HG02943 (cell line): ENCODE measurements around the gene KCNC3.

Experiments
- ATAC-seq: cut with Tn5 transposase; IDR thresholded peaks from one replicate; pipeline ENCODE4 v1.9.1; 2021; ENCODE audit warnings: mild to moderate bottlenecking, low read depth, moderate library complexity; ENCODE audit not compliant: unreplicated experiment

KCNC3 gene

GRCh38 chr19:50280983-50281382 lies 48.2 kb downstream of the KCNC3 start:
- no peak for ATAC-seq

DNA sequence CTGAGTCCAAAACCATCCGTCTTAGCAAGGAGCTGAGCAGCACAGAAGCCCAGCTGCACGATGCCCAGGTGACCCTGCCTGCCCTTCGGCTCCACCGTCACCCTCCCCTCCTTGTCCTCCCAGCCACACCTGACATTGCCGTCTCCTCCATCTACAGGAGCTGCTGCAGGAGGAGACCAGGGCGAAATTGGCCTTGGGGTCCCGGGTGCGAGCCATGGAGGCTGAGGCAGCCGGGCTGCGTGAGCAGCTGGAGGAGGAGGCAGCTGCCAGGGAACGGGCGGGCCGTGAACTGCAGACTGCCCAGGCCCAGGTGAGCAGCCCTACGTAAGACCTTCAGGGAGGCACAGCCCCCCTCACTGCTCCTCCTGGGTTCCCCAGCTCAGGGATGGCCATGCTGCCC lies 49.1 kb downstream of the KCNC3 start:
- ATAC-seq, result no peak

DNA sequence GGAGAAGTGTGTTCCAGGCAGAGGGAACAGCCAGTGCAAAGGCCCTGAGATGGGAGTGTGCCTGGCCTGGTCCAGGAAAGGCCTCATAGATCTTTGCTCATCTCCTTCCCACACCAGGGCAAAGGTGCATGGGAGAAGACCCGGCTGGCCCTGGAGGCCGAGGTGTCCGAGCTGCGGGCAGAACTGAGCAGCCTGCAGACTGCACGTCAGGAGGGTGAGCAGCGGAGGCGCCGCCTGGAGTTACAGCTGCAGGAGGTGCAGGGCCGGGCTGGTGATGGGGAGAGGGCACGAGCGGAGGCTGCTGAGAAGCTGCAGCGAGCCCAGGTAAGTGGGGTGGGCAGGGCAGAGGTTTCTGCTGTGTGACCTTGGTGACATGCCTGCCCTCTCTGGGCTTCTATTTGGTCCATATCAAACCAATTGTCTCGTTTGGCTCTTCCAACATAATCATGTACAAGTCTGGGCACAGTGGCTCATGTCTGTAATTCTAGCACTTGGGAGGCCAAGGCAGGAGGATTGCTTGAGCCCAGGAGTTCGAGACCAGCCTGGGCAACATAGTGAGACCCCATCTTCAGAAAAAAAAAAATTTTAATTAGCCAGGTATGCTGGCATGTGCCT lies 51.1 kb downstream of the KCNC3 start:
- no peak for ATAC-seq

DNA sequence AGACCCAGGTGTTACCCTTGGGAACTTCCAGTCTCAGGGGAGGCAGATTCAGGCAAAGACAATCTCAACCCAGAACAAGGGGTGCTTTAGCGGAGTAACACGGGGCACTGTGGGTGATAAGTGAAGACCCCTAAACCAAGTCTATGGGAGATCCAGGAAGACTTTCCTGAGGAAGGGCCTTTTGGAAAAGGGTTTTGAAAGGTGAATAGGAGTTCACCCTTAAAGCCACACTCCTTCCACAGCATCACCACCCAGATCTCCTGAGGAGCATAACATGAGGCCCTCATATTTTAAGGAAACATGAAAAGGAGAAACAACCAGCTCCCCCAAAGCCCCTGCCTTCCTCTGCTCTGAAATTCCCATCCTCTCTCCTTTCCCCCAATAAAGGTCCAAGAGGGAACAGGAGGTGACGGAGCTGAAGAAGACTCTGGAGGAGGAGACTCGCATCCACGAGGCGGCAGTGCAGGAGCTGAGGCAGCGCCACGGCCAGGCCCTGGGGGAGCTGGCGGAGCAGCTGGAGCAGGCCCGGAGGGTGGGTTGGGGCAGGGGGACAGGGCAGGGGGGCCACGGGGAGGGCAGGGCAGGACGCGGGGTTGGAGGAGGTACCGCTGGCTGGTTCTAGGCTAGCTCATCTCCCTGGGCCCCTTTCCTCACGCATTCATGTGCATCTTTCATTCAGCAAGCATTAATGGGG lies 52.7 kb downstream of the KCNC3 start:
- ATAC-seq, result no peak

- no peak for ATAC-seq
Measured at GRCh38 chr19:50275577-50276368, 53.4 kb downstream of the KCNC3 start.

- ATAC-seq, result no peak
Measured at GRCh38 chr19:50273821-50274220, 55.4 kb downstream of the KCNC3 start.

DNA sequence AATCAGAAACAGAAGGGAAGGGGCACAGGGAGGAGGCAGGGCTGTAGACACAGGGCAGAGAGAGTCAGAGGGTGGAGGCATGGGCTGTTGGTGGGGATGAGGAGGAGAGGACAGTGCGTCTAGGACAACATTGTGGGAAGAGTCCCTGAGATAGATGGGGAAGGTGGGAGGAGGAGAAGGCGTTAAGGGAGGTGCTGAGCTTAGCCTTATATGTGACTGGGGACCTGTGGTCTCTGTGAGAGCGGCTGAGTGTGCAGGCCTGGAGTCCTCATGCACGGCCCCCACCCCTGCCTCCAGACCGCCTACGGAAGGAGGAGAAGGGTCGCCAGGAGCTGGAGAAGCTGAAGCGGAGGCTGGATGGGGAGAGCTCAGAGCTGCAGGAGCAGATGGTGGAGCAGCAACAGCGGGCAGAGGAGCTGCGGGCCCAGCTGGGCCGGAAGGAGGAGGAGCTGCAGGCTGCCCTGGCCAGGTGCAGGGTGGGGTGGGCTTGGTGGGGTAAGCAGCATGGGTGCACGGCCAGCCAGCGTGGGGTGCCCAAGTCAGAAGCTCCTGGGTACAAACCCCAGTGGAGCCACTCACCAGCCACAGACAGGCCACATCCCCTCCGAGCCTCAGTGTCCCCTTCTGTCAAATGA lies 56.8 kb downstream of the KCNC3 start:
- ATAC-seq, result no peak

GRCh38 chr19:50269653-50270052 lies 59.5 kb downstream of the KCNC3 start:
- ATAC-seq, result no peak

DNA sequence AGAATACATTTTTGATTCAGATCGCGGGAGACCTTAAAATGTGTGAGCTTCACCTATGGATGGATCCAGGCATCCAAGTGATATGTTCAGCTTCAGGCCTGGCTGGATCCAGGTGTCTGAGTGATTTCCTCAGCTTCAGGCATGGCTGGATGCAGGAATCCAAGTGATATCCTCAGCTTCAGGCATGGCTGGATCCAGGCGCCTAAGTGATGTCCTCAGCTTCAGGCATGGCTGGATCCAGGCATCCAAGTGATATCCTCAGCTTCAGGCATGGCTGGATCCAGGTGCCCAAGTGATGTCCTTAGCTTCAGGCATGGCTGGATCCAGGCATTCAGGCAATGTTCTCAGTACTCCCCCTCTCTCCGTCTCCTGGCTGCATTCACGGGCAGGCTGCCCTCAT lies 60.7 kb downstream of the KCNC3 start:
- no peak for ATAC-seq

GRCh38 chr19:50268041-50268440 lies 61.1 kb downstream of the KCNC3 start:
- no peak for ATAC-seq

DNA sequence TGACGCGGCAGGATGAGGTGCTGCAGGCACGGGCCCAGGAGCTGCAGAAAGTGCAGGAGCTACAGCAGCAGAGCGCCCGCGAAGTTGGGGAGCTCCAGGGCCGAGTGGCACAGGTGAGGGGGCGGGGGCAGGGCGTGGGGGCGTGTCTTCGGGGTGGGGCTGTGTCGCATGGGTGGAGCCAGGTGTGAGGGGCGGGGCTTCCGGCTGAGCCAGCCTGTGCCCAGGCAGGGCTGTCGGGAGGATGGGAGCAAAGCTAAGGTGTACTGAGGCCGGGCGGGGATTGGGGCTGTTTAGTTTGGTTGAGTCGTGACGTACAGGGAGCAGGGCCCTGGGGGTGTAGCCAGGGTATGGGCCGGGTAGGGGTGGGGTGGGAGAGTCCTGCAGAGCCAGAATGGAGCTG lies 62.3 kb downstream of the KCNC3 start:
- no peak for ATAC-seq

DNA sequence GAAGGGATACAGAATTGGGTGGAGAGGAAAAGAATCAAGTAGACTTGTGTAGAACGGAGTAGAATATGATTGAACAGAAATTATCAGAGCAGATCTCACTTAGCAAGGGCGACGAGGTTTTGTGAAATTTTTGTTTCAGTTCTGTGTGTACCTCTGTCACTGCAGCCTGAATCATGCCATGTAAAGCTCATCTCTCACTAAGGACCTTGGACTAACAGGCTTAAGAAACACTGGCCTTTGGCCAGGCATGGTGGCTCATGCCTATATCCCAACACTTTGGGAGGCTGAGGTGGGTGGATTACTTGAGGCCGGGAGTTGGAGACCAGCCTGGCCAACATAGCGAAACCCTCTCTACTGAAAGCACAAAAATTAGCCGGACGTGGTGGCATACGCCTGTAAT lies 63.1 kb downstream of the KCNC3 start:
- ATAC-seq, result no peak

DNA sequence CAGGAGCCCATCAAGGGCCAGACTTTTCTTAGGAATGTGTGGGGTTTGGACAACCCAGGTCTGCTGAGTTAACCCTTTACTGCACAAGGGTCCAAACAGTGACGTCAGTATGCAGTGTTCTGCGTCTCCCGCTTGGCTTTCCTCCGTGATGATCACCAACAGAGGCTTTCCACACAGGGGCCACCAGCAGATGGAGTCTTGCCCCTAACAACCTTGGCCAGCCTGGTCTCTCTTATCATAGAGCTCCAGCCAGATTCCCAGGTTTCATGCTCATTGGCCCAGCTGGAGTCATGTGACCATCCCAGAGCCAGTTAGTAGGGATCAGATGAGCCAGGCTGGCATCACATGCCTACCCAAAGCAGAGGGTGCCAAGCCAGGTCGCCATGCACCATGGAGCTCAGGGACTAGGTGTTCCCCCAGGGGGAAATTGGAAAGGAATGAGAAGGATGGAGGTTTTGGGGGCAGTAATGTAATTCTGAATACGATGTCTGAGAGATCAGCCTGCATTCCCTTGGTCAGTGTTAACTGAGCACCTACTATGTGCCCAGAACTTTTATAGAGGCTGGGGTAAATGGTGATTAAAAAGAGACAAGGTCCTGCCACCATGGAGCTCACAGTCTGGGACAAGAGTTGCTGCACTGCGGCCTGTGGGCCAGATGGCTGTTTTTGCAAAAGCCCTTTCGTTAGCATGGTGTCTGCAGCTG lies 64.5 kb downstream of the KCNC3 start:
- no peak for ATAC-seq

DNA sequence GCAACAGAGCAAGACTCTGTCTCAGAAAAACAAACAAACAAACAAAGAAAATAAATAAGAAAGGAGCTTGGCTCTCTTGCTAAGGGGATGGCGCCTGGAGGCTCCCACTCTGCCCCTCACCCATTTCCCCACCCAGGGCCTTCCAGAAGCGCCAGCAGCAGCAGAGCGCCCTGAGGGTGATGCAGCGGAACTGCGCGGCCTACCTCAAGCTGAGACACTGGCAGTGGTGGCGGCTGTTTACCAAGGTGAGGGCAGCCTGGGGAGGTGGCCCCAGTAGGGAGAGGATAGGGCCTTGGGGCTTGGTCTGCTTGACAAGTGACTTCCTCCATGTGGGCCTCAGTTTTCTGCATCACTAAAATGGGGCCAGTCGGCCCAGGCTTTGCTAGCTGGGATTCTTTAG lies 66.0 kb downstream of the KCNC3 start:
- no peak for ATAC-seq
